Coronary artery (tissue), 2 donors: ENCODE data around the gene TBC1D16.

Source experiments
- DNase-seq: peaks from one replicate; pipeline ENCODE4 v3.0.0-alpha.2; 2017; ENCODE audit warnings: low spot score
- H3K27ac ChIP-seq, 2 donors: fragments of 200-600 bp; sonication (generic); one replicate each; pipeline ENCODE4 v1.5.1; 2016 to 2019
- H3K4me3 ChIP-seq: fragments of 200-600 bp; sonication (generic); 2 replicates; pipeline ENCODE4 v1.5.1; 2016; ENCODE audit warnings: mild to moderate bottlenecking, moderate library complexity
- TF ChIP-seq, protein P1 (sequence below): fragments of 200-600 bp; sonication (generic); IDR thresholded peaks from one replicate; pipeline ENCODE4 v1.5.1; 2019; ENCODE audit warnings: antibody characterized with exemption

Gene TBC1D16

DNA sequence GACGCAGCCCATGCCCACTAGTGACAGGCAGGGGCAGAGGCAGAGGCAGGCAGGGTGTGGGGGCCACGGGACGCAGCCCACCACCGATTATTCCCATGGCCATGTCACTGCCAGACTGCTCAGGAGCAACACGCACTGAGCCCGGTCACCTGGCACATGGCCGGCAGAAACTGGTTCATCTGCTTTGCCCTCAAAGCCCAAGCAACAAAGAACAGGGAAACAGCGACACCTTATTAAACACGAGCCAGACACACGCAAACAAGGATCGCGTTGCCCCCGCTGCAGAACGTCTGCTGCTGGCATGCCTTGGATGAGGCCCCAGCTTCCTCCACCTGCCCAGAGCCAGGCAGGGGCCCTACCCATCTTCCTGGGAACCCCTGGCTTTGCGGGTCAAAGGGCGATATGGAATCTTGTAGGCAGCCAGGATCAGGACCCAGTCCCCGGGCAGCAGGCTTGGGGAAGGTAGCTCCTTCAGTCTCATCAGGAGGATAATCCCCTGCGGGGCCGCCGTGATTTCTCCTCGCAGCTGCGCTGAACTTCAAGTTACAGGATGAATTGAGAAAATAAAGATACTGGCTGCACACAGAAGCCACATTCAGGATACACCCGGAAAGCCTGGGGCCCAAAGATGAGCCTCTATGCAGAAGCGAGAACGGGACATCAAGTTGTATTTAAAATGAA is 4.8 kb downstream of the TBC1D16 start:
- H3K4me3 ChIP-seq = no peak overlapping the region
- DNase-seq = no peak
- TF ChIP-seq, protein P1, sequence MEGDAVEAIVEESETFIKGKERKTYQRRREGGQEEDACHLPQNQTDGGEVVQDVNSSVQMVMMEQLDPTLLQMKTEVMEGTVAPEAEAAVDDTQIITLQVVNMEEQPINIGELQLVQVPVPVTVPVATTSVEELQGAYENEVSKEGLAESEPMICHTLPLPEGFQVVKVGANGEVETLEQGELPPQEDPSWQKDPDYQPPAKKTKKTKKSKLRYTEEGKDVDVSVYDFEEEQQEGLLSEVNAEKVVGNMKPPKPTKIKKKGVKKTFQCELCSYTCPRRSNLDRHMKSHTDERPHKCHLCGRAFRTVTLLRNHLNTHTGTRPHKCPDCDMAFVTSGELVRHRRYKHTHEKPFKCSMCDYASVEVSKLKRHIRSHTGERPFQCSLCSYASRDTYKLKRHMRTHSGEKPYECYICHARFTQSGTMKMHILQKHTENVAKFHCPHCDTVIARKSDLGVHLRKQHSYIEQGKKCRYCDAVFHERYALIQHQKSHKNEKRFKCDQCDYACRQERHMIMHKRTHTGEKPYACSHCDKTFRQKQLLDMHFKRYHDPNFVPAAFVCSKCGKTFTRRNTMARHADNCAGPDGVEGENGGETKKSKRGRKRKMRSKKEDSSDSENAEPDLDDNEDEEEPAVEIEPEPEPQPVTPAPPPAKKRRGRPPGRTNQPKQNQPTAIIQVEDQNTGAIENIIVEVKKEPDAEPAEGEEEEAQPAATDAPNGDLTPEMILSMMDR = no peak
- peak overlapping the region in 1 of 2 donors; percentile 74 for H3K27ac ChIP-seq

DNA sequence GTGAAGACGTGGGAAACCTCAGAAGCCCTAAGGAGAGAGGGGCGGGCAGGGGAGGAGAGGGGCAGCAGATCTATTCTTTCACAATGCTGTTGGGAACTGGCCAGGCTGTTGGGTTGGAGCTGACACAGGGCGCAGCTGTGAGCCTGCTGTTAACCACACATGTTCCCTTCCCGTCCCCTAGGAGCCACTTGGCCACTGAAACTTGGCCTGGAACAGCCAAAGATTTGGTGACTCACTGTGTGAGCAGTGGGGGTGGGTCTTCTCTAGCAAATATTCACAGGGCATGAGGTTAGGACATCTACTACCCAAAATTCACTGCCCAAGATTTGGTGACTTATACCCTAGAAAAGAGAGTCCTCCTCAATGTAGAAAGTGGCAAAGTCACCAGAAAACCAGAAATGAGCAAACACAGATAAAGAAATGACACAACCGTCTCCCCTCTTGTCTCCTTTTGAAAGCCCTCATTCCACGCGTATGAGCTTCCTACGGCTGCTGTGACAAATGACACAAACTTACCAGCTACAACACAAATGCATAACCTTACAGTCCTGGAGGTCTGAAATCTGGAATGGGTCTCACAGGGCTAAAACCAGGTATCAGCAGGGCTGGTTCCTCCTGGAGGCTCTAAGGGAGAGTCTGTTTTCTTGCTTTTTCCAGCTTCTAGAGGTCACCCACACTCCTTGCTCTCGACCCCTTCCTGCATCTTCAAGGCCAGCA is 6.3 kb downstream of the TBC1D16 start:
- TF ChIP-seq, protein P1 = no peak
- DNase-seq = peak; percentile 90

DNA sequence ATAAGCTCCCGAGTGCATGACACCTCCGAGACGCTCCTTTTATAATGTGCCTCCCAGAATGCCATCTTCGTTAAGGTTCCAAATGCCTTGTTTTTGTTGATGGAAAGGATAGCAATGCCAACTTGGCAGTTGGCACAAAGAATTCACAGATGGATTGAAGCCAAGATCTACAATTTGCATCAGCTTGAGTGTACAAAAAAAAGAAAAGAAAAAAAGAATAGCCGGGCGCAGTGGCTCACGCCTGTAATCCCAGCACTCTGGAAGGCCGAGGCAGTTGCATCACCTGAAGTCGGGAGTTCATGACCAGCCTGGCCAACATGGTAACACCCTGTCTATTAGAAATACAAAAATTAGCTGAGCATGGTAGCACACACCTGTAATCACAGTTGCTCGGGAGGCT is 7.6 kb downstream of the TBC1D16 start:
- no peak for DNase-seq
- Histone ChIP-seq H3K4me3 (no peak overlapping the region), H3K27ac (no peak overlapping the region)

More for the DNA sequence above, 6.3 kb downstream of the TBC1D16 start:
- peak overlapping the region in 1 of 2 donors; percentile 74 for H3K27ac ChIP-seq
- H3K4me3 ChIP-seq = no peak overlapping the region

DNA sequence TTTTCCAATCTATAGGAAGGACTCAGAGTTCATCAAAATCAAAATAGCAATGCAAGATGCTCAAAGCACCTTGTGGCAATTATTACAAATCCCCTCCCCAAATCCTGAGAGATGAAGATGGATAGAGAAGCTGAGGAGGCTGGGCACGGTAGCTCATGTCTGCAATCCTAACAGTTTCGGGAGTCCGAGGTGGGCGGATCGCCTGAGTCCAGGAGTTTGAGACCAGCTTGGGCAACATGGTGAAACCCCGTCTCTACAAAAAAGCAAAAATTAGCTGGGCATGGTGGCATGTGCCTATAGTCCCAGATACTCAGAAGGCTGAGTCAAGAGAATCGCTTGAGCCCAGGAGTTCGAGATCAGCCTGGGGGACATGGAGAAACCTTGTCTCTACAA is 8.6 kb downstream of the TBC1D16 start:
- TF ChIP-seq, protein P1 = no peak
- Histone ChIP-seq H3K4me3 (no peak overlapping the region), H3K27ac (peak overlapping the region in 1 of 2 donors; percentile 30)
- DNase-seq = no peak

More for the DNA sequence above, 7.6 kb downstream of the TBC1D16 start:
- TF ChIP-seq, protein P1 = no peak

DNA sequence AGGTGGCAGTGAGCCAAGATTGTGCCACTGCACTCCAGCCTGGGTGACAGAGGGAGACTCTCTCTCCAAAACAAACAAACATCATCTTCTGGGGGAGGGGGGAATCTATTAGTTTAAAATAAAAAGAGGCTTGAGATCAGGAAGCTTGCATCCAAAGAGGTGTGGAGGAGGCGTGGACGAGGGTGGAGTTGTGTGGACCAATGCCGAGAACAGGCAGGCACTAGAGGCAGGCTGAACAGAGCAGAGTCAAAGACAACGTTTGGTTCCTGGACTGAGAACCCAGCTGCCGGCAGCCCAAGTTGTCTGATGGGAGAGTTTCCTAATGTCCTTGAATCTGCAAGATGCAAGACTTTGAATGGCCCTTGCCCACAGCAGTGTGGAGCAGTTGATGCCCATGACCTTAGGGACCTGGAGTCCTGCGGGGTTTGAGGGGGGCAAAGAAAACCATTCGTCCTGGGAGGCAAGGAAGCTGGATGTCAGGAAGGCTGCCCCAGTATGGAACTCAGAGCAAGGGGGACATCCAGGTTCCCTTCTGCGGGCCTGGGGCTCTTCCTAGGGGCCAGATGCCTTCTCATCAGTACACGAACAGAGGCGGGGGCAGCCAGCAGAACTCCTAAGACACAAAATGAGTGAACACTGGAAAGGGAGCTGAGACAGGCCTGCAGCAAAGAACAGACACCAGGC is 9.2 kb downstream of the TBC1D16 start:
- DNase-seq = no peak
- TF ChIP-seq, protein P1 = no peak
- peak overlapping the region in 1 of 2 donors; percentile 30 for H3K27ac ChIP-seq

DNA sequence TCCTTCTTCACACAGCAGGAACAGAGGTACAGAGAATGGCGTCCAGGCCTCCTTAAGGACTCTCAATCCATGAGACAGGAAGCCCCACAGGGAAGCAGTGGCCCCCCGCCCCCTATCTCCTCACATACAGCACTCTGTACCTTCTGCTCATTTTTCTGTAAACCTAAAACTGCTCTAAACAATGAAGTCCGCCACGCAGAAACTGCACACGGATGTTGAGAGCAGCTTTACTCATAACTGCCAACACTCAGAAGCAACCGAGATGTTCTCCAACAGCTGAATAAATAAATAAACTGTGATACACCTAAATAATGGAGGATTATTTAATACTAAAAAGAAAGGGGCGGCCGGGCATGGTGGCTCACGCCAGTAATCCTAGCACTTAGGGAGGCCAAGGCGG is 9.9 kb downstream of the TBC1D16 start:
- no peak for DNase-seq
- H3K27ac ChIP-seq = no peak overlapping the region
- TF ChIP-seq, protein P1 = no peak
- H3K4me3 ChIP-seq = no peak overlapping the region

More for the DNA sequence above, 9.2 kb downstream of the TBC1D16 start:
- no peak overlapping the region for H3K4me3 ChIP-seq
